Spinal cord (tissue), 10 donors: ENCODE measurements around the gene IFI6. TPM values are rescaled to one million over a fixed set of nuclear protein-coding genes. Genes with fewer than 3 reads are reported as not detected.
"Not testable (repeated sequence)": the region's sequence is repeated elsewhere in the genome, so short reads cannot be mapped to it uniquely, and the experiment has no call there.

Experiments
- DNase-seq, 6 donors: peaks; one replicate each; pipeline versions ENCODE4 v3.0.0 to v3.0.0-alpha.2; 2013 to 2015; ENCODE audit warnings: low spot score in 6 of 6, low read depth in 4 of 6
- H3K27ac ChIP-seq: one replicate; pipeline ENCODE4 v1.5.1; 2013; ENCODE audit warnings: low read depth, low read length, control low read depth
- H3K27me3 ChIP-seq: one replicate; pipeline ENCODE4 v1.6.1; 2013; ENCODE audit warnings: low read length; ENCODE audit not compliant: control insufficient read depth, insufficient read depth
- H3K36me3 ChIP-seq: one replicate; pipeline ENCODE4 v1.6.1; 2013; ENCODE audit warnings: low read length; ENCODE audit not compliant: control insufficient read depth, insufficient read depth
- H3K4me1 ChIP-seq: one replicate; pipeline ENCODE4 v1.6.1; 2013; ENCODE audit warnings: low read length; ENCODE audit not compliant: control insufficient read depth, insufficient read depth
- H3K4me3 ChIP-seq: one replicate; pipeline ENCODE4 v1.5.1; 2013; ENCODE audit warnings: low read depth, low read length, control low read depth
- H3K9me3 ChIP-seq: one replicate; pipeline ENCODE4 v1.6.1; 2013; ENCODE audit warnings: low read length; ENCODE audit not compliant: control insufficient read depth, insufficient read depth
- WGBS: methylation state at CpG from one replicate; pipeline ENCODE4 v1.1.5; 2013; ENCODE audit warnings: missing lambda C conversion rate; ENCODE audit not compliant: insufficient coverage; 5-methylcytosine and 5-hydroxymethylcytosine counted together
- polyA plus RNA-seq, 2 donors: library from polyadenylated mRNA; unstranded; fragments of 120-200 nt; gene quantifications; one replicate each; pipeline ENCODE4 v1.2.1, GENCODE V29; 2013; ENCODE audit not compliant: insufficient read length in 2 of 2
- total RNA-seq, 2 donors: library from RNA; depleted of rRNA in 1 of 2; stranded (reverse); fragments of 120-200 nt in 1 of 2; fragments of >200 nt in 1 of 2; gene quantifications; one replicate each; pipeline versions ENCODE4 v1.2.3 to v1.2.4, GENCODE V29; 2013 to 2014
- donor health status: healthy.

IFI6 gene
- total and polyA plus RNA-seq, 4 donors: 87.6 to 247 (median 115) TPM

- not testable (repeated sequence) for H3K4me1 ChIP-seq, H3K27me3 ChIP-seq, H3K4me3 ChIP-seq, H3K27ac ChIP-seq, H3K9me3 ChIP-seq, H3K36me3 ChIP-seq, DNase-seq
- 82% methylated on average over 2 of the region's 9 CpGs for WGBS
Observed at GRCh38 chr1:27696835-27697234, 24.8 kb upstream of the IFI6 start.

DNA sequence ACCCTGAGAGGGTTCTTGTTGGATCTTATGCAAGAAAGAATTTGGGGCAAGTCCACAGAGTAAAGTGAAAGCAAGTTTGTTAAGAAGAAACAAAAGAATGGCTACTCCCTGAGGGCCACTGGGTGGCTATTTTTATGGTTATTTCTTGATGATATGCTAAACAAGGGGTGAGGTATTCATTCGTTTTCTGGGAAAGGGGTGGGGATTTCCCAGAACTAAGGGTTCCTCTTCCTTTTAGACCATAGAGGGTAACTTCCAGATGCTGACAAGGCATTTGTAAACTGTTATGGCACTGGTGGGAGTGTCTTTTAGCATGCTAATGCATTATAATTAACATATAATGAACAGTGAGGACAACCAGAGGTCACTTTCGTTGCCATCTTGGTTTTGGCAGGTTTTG, 18.2 kb upstream of the IFI6 start:
- no peaks in the 10 kb centered on the region for H3K9me3 ChIP-seq
- H3K4me3 ChIP-seq: no peak overlapping the region
- H3K27ac ChIP-seq: no peak overlapping the region
- no peaks in the 10 kb centered on the region for H3K36me3 ChIP-seq
- no CpG with 5 or more reads among the region's 2 CpGs for WGBS
- no peaks in the 10 kb centered on the region for H3K27me3 ChIP-seq
- no peak for DNase-seq
- H3K4me1 ChIP-seq: no peaks in the 10 kb centered on the region

DNA sequence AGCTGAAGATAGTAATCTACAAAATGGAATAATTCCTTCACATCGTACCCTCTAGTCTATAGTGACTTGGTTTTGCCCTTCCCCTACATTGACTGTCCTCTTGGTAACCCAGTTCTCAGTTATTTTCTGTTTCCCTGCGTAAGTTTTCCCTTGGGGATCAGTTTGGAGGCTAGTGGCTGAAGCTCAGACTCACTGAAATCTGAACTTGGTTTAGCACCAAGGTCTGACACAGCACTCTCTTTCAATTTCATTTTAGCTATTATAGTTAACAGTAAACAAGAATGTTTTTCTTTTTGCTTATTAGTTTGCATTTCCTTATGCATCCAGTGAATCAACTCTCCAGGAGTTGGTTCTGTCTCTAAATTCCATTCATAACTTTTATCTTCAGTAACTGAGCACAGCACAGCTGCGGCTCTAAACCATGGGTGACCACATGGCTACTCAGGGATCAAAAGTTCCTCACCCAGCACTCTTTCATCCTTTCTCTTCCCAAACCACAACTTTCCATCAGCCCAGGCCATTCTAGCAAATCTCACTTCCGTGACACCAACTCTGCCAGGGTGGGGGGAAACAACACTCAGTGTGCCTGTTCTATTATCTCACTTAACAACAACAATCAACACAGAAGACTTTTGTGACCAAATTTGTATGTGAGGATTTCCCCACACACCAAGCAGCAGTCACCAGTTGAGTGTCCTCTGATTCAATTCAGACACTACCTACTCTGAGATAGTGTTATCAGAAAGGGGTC, 17.6 kb upstream of the IFI6 start:
- Histone ChIP-seq H3K9me3 (no peaks in the 10 kb centered on the region), H3K4me3 (no peak overlapping the region), H3K27me3 (no peaks in the 10 kb centered on the region), H3K36me3 (no peaks in the 10 kb centered on the region), H3K27ac (no peak overlapping the region), H3K4me1 (no peaks in the 10 kb centered on the region)
- WGBS: 93% methylated on average over 1 of the region's 4 CpGs
- DNase-seq: no peak

- no peaks in the 10 kb centered on the region for H3K27me3 ChIP-seq
- H3K4me1 ChIP-seq: no peaks in the 10 kb centered on the region
- H3K4me3 ChIP-seq: no peak overlapping the region
- 89% methylated on average over 3 of the region's 5 CpGs for WGBS
- DNase-seq: no peak
- H3K36me3 ChIP-seq: no peaks in the 10 kb centered on the region
- H3K27ac ChIP-seq: no peak overlapping the region
- no peaks in the 10 kb centered on the region for H3K9me3 ChIP-seq
Observed at GRCh38 chr1:27687906-27688305, 15.9 kb upstream of the IFI6 start.

DNA sequence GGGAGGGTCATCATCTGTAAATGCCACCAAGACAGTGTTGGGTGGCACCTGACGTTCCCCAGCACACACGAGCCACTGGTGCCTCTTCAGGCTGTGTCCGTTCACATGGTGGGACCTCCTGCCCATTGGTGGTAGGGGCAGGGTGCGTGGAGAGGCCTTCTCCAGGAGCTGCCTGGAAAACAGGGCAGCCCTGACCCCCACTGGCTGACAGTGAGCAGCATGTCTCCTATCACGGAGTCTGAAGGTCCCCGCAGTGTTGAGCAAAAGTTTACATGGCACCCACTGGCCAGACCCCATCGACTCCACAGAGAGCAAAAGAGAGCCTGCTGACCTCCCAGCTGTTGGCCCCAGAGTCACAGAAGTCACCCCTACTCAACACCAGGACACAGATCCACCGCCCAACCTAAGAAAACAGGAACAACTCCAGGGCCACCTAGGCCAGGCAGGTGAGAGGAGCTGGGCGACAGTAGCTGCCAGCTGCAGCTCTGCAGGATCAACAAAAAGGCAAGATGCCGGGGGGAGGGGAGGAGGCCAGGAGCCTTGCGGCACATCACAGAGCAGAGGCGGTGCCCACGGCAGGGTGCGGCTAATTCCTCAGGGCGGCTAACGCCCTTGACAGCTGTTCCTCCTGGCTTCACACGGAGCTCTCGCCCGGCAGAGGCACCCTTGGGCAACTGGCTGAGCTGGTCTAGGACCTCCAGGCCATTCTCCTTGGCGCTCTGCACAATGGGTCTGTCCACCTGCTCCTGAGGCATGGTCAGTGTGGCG, 14.4 kb upstream of the IFI6 start:
- DNase-seq: no peak

DNA sequence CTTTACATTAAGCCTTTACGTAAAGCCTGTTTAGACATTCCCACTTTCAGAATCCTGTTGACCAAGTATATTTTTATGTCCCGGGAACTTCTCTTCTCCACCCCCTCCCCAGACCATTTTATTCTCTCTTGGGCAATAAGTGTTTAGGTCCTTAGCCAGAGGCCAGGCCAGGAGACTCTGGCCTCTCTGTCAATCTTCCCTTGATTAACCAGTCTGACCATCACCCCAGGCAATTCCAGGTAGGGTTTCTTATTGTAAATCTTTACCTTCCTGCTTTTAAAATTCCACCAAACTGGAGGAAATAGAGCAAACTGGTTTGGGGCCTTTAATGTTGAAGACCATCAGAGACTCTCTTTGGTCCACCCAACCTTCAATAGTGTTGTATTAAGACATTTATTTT, 12.2 kb upstream of the IFI6 start:
- H3K36me3 ChIP-seq: no peaks in the 10 kb centered on the region
- H3K27ac ChIP-seq: no peak overlapping the region
- no peaks in the 10 kb centered on the region for H3K27me3 ChIP-seq
- H3K4me1 ChIP-seq: no peaks in the 10 kb centered on the region
- H3K4me3 ChIP-seq: no peak overlapping the region
- H3K9me3 ChIP-seq: peaks cover 6% of the 10 kb centered on the region
- WGBS: 100% methylated on average over 1 of the region's 2 CpGs
- DNase-seq: no peak

More for the DNA sequence above, 14.4 kb upstream of the IFI6 start:
- H3K9me3 ChIP-seq: no peaks in the 10 kb centered on the region
- no peaks in the 10 kb centered on the region for H3K4me1 ChIP-seq
- H3K4me3 ChIP-seq: no peak overlapping the region
- H3K27me3 ChIP-seq: no peaks in the 10 kb centered on the region
- WGBS: 54% methylated on average over 20 of the region's 21 CpGs
- no peaks in the 10 kb centered on the region for H3K36me3 ChIP-seq
- H3K27ac ChIP-seq: no peak overlapping the region

- no peak for DNase-seq
- Histone ChIP-seq H3K4me1 (no peaks in the 10 kb centered on the region), H3K4me3 (no peak overlapping the region), H3K9me3 (peaks cover 6% of the 10 kb centered on the region), H3K27ac (no peak overlapping the region), H3K36me3 (no peaks in the 10 kb centered on the region), H3K27me3 (no peaks in the 10 kb centered on the region)
- WGBS: 40% methylated on average over 1 of the region's 5 CpGs
Observed at GRCh38 chr1:27682351-27682944, 10.5 kb upstream of the IFI6 start.

DNA sequence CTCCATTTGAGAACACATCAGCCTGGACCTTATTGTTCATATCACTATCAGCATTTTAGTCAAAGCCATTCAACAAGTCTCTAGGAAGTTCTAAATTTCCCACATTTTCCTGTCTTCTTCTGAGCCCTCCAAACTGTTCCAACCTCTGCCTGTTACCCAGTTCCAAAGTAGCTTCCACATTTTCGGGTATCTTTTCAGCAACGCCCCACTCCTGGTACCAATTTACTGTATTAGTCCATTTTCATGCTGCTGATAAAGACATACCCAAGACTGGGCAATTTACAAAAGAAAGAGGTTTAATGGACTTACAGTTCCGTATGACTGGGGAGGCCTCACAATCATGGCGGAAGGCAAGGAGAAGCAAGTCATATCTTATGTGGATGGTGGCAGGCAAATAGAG, 9.6 kb upstream of the IFI6 start:
- 100% methylated on average over 2 of the region's 4 CpGs for WGBS
- not testable (repeated sequence) for H3K27ac ChIP-seq, H3K27me3 ChIP-seq, DNase-seq, H3K9me3 ChIP-seq, H3K36me3 ChIP-seq, H3K4me3 ChIP-seq, H3K4me1 ChIP-seq

- H3K9me3 ChIP-seq, DNase-seq, H3K27me3 ChIP-seq, H3K27ac ChIP-seq, H3K4me3 ChIP-seq, H3K4me1 ChIP-seq, H3K36me3 ChIP-seq: not testable (repeated sequence)
- 94% methylated on average over 2 of the region's 2 CpGs for WGBS
Observed at GRCh38 chr1:27680225-27680791, 8.3 kb upstream of the IFI6 start.
